HL-60/S4 (cell line): Measurements from ENCODE around the gene SDK2.

ENCODE experiments used
- in situ Hi-C: fragments of 300-500 bp; cut with MboI; formaldehyde crosslinking; loops from 2 replicates; pipeline ENCODE4 v1.14.3; 2022; ENCODE audit warnings: low sequenced_read_pairs

Gene SDK2

GRCh38 chr17:73404246-73404645 is 240.0 kb downstream of the SDK2 start:
- in situ Hi-C loops: no loop called here

DNA sequence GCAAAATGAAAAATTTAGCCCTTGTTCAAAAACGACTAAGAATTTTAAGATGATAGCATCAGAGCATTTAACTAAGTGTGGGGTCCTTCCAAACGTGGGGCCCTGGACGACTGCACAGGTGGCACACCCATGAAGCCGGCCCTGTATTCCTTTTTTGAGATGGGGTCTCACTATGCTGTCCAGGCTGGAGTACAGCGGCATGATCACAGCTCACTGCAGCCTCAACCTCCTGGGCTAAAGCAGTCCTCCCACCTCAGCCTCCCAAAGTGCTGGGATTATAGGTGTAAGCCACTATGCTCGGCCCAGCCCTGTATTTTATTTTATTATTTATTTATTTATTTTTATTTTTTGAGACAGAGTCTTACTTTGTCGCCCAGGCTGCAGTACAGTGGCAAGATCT is 241.8 kb downstream of the SDK2 start:
- in situ Hi-C loops: no loop called here

GRCh38 chr17:73401911-73402310 is 242.3 kb downstream of the SDK2 start:
- in situ Hi-C loops: no loop called here

- in situ Hi-C loops: no loop called here
Measured at GRCh38 chr17:73400915-73401545, 243.2 kb downstream of the SDK2 start.

- in situ Hi-C loops: no loop called here
Measured at GRCh38 chr17:73399056-73399455, 245.2 kb downstream of the SDK2 start.

GRCh38 chr17:73397856-73398540 is 246.2 kb downstream of the SDK2 start:
- in situ Hi-C loops: no loop called here

DNA sequence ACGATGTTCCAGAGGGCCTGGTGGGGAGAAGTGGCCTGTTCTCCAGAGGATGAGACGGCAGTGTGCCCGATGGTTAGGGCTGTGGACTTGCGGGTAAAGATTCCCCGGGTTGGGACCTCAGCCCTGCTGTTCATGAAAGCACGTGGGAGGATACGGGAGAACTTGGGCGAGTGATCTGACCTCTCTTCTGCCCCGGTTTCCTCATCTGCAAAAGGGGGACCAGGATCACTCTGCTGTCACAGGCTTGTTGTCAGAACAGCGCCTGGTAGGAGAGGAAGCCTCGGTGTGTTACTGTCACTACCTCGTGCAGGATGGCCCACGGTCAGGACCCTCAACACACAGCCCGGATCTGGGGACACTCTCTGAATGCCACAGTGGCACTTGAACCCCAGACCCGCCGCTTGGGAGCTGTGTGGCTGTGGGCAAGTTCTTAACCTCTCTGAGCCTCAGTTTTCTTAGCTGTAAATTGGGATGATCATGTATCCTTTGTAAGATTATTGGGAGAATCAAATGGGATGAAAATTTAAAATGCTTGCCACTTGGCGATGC is 246.9 kb downstream of the SDK2 start:
- in situ Hi-C loops: no loop called here

DNA sequence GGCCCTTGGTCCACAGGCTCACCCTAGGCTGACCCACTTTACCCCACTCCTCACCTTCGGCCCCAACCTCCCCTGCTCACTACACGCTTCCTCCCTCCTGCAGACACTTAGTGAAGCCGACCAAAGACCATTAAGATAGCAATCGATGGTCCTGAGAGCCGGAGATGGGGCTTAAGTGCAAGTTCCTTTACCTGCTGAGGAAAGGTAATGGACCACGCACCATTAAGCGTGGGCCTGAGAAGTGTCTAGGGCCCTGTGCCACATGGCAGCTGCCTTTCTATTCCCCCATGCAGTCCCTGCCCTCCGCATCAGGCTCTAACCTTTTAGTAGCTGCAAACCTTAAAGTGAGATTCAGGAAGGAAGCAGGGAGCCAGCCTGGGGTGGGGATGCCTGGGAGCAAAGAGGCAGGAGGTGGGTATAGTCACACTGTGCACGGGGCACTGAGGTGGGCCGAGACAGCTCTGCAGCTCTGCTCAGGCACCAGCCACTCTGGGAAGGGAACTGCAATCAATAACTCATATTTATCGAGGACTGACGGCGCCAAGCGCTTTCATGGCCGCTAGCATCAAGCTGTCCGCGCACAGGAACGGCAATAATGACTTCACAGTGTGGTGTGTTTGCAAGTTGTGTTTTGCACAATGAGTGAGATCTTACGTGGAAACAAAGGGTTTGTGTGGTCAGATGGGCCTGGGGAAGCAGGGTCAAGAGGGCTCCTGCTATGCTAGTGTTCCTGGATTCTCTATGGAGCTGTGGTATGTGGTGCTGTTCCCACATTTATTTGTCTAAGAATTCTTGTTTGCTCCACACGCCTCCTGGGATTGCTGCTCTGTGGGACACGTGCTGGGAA is 247.6 kb downstream of the SDK2 start:
- in situ Hi-C loops: no loop called here

DNA sequence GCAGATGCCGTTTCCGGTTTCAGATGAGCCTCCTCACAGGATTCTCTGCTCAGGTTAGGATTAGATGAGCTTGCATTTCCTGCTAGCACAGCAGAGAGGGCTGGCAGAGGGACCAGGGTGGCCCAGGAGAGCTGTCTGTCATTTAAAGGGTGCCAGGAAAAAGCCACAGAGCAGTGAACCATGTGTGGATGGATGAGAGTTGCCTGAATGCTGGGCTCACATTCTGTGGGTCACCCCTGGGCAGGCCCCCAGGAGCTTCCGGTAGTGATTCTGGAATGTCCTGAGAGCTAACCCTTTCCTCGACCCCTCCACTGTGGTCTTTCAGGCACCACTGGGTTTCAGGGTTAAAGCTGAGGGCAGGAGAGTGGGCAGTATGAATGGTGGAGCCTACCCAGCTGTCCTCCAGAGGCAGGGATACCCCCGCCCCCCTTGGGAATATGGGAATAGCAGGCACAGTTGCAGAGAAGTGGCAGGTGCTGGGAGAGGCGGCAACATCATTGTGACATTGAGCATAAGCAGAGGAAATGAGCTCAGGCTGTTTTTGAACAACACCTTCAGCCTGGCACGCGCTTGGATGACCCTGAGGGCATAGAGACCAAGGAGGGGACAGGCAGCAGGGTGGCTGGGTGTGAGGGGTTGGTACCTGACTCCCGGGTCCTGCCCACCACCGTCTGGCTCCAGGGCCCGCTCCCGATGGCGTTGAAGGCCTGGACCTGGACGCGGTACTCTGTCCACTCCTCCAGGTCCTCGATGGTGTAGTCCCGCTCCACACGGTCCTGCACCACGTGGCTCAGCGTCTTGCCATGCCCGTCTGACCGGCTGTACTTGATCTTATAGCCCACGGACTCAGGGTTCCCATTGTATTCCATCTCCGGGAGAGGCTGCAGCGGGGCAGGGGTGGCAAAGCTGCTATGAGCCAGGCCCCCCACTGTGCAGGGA is 249.5 kb downstream of the SDK2 start:
- in situ Hi-C loops: no loop called here

DNA sequence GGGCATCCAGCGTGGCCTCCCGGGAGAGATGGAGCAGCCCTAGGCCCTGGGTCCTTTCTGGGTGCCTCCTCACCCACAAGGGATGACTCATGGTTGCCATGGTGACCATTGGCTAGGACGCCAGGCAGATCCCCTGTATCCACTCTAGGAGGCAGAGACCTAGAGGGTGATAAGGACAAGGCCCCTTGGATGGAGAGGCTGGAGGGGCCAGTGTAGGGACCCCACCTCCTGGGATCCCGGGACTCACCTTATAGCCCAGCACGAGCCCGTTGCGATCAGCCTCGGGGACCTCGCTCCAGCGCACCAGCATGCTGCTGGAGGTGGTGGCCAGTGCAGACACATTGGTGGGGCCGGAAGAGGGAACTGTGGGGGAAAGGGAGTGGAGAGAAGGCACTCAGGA is 250.3 kb downstream of the SDK2 start:
- in situ Hi-C loops: no loop called here

DNA sequence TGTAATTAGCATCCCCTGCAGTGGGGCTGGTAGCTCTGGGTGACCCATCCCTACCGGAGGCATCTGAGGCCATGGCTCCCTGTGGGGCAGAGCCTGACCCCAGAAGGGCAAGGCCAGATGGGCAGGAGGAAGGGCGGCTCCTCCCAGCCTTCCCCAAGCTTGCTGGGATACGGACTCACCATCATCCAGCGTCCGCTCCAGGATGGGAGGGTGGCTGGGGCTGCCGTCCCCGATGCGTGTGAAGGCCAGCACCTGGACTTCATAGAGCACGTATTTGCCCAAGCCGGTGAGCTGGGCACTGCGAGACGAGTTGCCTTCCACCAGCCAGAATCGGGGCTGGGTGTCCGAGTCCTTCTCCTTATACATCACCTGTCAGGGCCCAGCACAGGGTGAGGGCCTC is 250.9 kb downstream of the SDK2 start:
- in situ Hi-C loops: no loop called here

DNA sequence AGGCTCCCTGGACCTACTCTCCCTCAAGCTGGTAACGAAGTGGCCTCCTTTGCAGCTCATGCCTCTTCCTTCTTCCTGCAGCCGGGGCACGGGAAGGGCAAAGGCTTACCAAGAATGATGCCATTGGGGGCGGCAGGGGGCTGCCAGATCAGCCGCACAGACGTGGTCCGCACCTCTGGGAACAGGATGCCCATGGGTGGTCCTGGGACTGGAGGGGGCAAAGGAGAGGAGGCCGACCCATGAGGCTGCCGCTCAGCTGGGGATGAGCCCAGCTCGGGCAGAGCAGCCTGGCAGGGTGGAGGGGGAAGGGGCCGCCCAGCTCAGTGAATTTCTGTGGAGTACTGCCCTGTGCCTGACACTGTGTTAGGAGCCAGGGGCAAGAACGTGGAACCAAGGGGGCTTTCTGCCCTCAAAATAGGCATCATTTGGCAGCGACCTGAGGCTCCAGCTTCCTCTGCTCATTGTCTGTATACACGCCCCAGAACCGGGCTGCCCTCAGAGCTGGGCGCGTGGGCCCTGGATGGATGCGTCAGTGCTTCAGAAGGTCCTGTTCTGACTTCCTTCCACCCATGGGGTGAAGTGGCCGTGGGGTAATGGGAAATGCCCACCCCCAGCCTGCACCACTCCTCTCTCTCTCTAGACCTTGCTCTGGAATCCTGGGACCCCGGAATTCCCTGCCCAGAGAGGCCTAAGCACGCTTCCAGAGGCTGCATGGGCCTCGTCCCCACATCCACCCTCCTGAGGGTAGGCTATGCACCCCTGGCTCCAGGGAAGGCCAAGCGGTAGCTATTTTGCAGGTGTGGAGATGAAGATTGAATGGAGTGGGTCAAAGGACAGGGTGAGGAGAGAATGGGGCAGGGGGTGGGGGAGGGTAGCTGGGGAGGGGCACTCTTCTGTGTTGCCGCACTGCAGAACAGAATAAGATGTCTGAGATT is 252.6 kb downstream of the SDK2 start:
- in situ Hi-C loops: no loop called here

GRCh38 chr17:73390851-73391250 is 253.4 kb downstream of the SDK2 start:
- in situ Hi-C loops: no loop called here

GRCh38 chr17:73390221-73390620 is 254.0 kb downstream of the SDK2 start:
- in situ Hi-C loops: no loop called here

GRCh38 chr17:73389411-73389810 is 254.8 kb downstream of the SDK2 start:
- in situ Hi-C loops: no loop called here

DNA sequence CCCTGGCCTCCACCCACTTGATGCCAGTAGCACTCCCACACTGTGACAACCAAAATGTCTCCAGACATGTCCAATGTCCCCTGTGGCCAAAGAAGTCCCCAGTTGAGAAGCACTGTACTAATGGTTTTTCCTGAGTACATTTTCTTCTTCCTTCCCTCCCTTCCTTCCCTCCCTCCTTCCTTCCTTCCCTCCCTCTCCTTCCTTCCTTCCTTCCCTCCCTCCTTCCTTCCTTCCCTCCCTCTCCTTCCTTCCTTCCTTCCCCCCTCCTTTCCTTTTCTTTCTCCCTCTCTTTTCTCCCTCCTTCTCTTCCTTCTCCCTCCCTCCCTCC is 255.7 kb downstream of the SDK2 start:
- in situ Hi-C loops: no loop called here

DNA sequence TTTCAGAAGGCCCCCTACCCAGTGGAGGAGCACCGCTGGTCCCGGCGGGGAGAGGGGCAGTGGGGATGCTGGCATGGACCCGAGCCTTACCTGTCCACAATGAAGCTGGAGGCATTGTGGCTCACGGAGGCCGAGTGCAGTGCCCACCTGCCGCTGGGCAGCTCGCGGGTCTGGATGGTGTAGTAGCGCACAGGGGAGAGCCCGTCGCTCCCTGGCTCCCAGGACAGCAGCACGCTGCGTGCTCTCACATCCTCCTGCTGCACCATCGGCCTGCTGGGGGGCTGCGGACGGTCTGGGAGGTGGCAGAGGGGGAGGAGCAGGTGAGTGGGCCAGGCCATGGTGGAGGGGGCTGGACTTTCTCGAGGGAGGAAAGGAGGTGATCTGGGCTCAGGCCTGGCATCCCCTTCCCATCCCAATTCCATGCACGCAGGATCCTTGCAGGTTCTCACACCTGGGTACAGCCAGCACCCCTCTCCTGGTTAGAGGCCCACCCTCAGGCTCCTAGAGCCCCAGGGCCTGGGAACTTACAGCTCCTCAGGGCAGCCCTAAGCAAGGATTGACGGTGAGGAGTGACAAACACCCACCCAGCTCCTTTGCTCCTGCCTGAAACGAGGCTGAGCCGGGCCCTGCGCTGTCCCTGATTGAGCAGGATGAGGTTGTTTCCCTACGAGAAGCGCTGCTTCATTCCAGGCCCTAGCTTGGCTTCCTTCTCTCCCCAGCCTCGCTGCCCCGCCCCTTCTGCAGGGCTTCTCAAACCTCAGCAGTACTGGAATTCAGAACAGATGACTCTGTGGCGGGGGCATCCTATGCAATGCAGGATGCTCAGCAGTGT is 256.3 kb downstream of the SDK2 start:
- in situ Hi-C loops: no loop called here

- in situ Hi-C loops: no loop called here
Measured at GRCh38 chr17:73386561-73386960, 257.7 kb downstream of the SDK2 start.

GRCh38 chr17:73384926-73385325 is 259.3 kb downstream of the SDK2 start:
- in situ Hi-C loops: no loop called here
